Right lobe of liver (tissue), 6 donors: ENCODE data around the gene PTPN1. TPM values are rescaled to one million over a fixed set of nuclear protein-coding genes. Genes with fewer than 3 reads are reported as not detected.

Experiments used
- ATAC-seq, 4 donors: fragments of 200-7000 bp; cut with Tn5 transposase; one replicate each; pipeline ENCODE4 v1.9.1; 2020; ENCODE audit warnings: mild to moderate bottlenecking in 4 of 4, moderate library complexity in 4 of 4
- DNase-seq, 3 donors: peaks; one replicate each; pipeline ENCODE4 v3.0.0-alpha.2; 2020
- H3K27ac ChIP-seq, 3 donors: fragments of 200-600 bp; one replicate each; pipeline ENCODE4 v1.8.0; 2022
- H3K27me3 ChIP-seq, 2 donors: fragments of 200-600 bp; one replicate each; pipeline ENCODE4 v1.8.0; 2022
- H3K36me3 ChIP-seq, 4 donors: fragments of 200-600 bp; sonication (generic) in 1 of 4; one replicate each; pipeline versions ENCODE4 v1.5.1 to v1.8.0; 2017 to 2022; ENCODE audit warnings: control low read depth in 1 of 4
- H3K4me1 ChIP-seq, 4 donors: fragments of 200-600 bp; sonication (generic) in 1 of 4; one replicate each; pipeline versions ENCODE4 v1.5.1 to v1.8.0; 2017 to 2022; ENCODE audit warnings: control low read depth in 1 of 4
- H3K4me3 ChIP-seq, 3 donors: fragments of 200-600 bp; one replicate each; pipeline ENCODE4 v1.8.0; 2022
- H3K9me3 ChIP-seq, 4 donors: fragments of 200-600 bp; sonication (generic) in 1 of 4; one replicate each; pipeline versions ENCODE4 v1.5.1 to v1.8.0; 2017 to 2022; ENCODE audit warnings: control low read depth in 1 of 4
- CTCF ChIP-seq, 4 donors: fragments of 200-600 bp in 3 of 4; fragments of 450-650 bp in 1 of 4; IDR thresholded peaks; one replicate each; pipeline versions ENCODE4 v1.5.1 to v1.8.0; 2016 to 2022; ENCODE audit warnings: antibody characterized with exemption in 4 of 4, mild to moderate bottlenecking in 2 of 4
- POLR2A ChIP-seq: fragments of 450-650 bp; IDR thresholded peaks from one replicate; pipeline ENCODE4 v1.6.1; 2017; ENCODE audit warnings: antibody characterized with exemption, mild to moderate bottlenecking
- WGBS: methylation state at CpG from one replicate; pipeline ENCODE4 v1.1.6; 2018; ENCODE audit warnings: low coverage, low lambda C conversion rate; ENCODE audit not compliant: insufficient coverage; ENCODE audit errors: missing lambda C conversion rate; 5-methylcytosine and 5-hydroxymethylcytosine counted together
- intact Hi-C, 2 donors: fragments of 100-400 bp; cut with DNase I; formaldehyde crosslinking; loops; one replicate each; pipeline versions ENCODE4 v1.11.2 to v1.14.1; 2022
- total RNA-seq, 6 experiments: library from RNA; depleted of rRNA in 2 of 6; stranded (reverse); fragments of >200 nt in 2 of 6; fragmentation: NEBNext Ultra II Directional in 3 of 6; extraction: Animal tissue kit (Norgen Biotek cat#: 25700) in 3 of 6; gene quantifications; one replicate each; pipeline versions ENCODE4 v1.1.0 to v1.2.4, GENCODE V29; 2016 to 2023
- donor health status: DM: no; HTN: yes; CAD: no.
- donor health status: DM: no; HTN: no; CAD: no.
- donor health status: DM: no; HTN: no; CAD: no.
- donor health status: DM: no; HTN: yes; CAD: no.
- donor health status: DM: no; HTN: yes; CAD: no.

Gene PTPN1
- total RNA-seq, 6 experiments from 2014 or later = 9.5 to 14.9 (median 12.6) TPM

- WGBS = 65% methylated on average over 3 of the region's 3 CpGs
- peak; percentile 17 to 70 (median 51) for ATAC-seq
- peaks cover 0 to 8% (median 0%) of the 10 kb centered on the region in 4 donors for H3K4me1 ChIP-seq
- no peak for TF ChIP-seq CTCF (IDR thresholded peaks at IDR 0.05)
- TF ChIP-seq POLR2A = no peak
- H3K4me3 ChIP-seq = no peak overlapping the region
- intact Hi-C loops = no loop called here
- peaks cover 0 to 19% (median 0%) of the 10 kb centered on the region in 4 donors for H3K36me3 ChIP-seq
- H3K27me3 ChIP-seq = no peaks in the 10 kb centered on the region
- DNase-seq = no peak
- H3K9me3 ChIP-seq = no peaks in the 10 kb centered on the region
- H3K27ac ChIP-seq = peak overlapping the region in 2 of 3 donors; percentile 39 to 49
Measured at GRCh38 chr20:50563133-50563944, 53.2 kb downstream of the PTPN1 start.

- TF ChIP-seq CTCF (IDR thresholded peaks at IDR 0.05) (no peak), POLR2A (no peak)
- peaks cover 0 to 8% (median 0%) of the 10 kb centered on the region in 4 donors for H3K4me1 ChIP-seq
- H3K4me3 ChIP-seq = no peak overlapping the region
- H3K36me3 ChIP-seq = peaks cover 0 to 33% (median 4%) of the 10 kb centered on the region in 4 donors
- no peak for ATAC-seq
- intact Hi-C loops = no loop called here
- H3K27ac ChIP-seq = no peak overlapping the region
- H3K27me3 ChIP-seq = no peaks in the 10 kb centered on the region
- H3K9me3 ChIP-seq = no peaks in the 10 kb centered on the region
- WGBS = 83% methylated on average over 2 of the region's 2 CpGs
- DNase-seq = no peak
Measured at GRCh38 chr20:50565383-50565782, 55.2 kb downstream of the PTPN1 start.

GRCh38 chr20:50565871-50566270 is 55.7 kb downstream of the PTPN1 start:
- no peaks in the 10 kb centered on the region for H3K27me3 ChIP-seq
- TF ChIP-seq CTCF (IDR thresholded peaks at IDR 0.05) (no peak), POLR2A (no peak)
- no peaks in the 10 kb centered on the region for H3K9me3 ChIP-seq
- intact Hi-C loops = no loop called here
- DNase-seq (no peak), ATAC-seq (no peak)
- H3K4me1 ChIP-seq = peaks cover 0 to 8% (median 0%) of the 10 kb centered on the region in 4 donors
- no peak overlapping the region for H3K27ac ChIP-seq
- 97% methylated on average over 3 of the region's 4 CpGs for WGBS
- no peak overlapping the region for H3K4me3 ChIP-seq
- peaks cover 0 to 33% (median 4%) of the 10 kb centered on the region in 4 donors for H3K36me3 ChIP-seq

- H3K27me3 ChIP-seq = no peaks in the 10 kb centered on the region
- peaks cover 0 to 33% (median 4%) of the 10 kb centered on the region in 4 donors for H3K36me3 ChIP-seq
- intact Hi-C loops = no loop called here
- DNase-seq = no peak
- no peak overlapping the region for H3K4me3 ChIP-seq
- 85% methylated on average over 10 of the region's 18 CpGs for WGBS
- no peaks in the 10 kb centered on the region for H3K9me3 ChIP-seq
- peaks cover 0 to 18% (median 4%) of the 10 kb centered on the region in 4 donors for H3K4me1 ChIP-seq
- no peak overlapping the region for H3K27ac ChIP-seq
- no peak for TF ChIP-seq CTCF (IDR thresholded peaks at IDR 0.05)
- no peak for TF ChIP-seq POLR2A
- ATAC-seq = no peak
Measured at GRCh38 chr20:50567860-50568548, 57.8 kb downstream of the PTPN1 start.
